ENCODE data around the gene LKAAEAR1.

Gene LKAAEAR1

GRCh38 chr20:64110411-64111068 is 26.3 kb upstream of the LKAAEAR1 start:
- DNase-seq: no peak

DNA sequence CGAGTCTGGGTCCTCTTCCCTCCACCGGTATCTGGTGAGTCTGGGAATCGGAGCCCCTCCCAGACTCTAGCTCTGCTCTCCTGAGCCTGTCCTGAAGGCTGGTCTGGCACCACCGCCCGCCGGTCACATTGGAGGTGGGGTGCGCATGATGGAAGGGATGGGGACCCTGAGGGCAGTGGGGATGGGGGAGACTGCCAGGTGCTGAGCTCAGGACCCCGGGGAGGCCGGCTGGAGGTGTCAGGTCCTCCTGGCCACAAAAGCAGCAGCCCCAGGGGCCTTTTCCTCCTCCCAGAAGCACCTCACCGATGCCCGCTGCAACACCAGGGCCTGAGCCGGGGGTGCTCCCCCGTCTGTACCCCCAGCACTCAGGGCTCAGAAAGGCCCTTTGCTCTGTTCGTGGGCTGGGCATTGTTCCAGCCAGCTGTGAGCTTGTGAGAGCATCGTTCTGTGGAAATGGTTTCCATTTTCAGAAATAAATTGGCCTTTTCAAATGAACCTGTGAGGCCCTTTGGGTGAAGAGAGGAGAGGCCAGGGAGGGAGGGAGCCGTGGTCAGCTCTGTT is 25.7 kb upstream of the LKAAEAR1 start:
- no peak for DNase-seq

DNA sequence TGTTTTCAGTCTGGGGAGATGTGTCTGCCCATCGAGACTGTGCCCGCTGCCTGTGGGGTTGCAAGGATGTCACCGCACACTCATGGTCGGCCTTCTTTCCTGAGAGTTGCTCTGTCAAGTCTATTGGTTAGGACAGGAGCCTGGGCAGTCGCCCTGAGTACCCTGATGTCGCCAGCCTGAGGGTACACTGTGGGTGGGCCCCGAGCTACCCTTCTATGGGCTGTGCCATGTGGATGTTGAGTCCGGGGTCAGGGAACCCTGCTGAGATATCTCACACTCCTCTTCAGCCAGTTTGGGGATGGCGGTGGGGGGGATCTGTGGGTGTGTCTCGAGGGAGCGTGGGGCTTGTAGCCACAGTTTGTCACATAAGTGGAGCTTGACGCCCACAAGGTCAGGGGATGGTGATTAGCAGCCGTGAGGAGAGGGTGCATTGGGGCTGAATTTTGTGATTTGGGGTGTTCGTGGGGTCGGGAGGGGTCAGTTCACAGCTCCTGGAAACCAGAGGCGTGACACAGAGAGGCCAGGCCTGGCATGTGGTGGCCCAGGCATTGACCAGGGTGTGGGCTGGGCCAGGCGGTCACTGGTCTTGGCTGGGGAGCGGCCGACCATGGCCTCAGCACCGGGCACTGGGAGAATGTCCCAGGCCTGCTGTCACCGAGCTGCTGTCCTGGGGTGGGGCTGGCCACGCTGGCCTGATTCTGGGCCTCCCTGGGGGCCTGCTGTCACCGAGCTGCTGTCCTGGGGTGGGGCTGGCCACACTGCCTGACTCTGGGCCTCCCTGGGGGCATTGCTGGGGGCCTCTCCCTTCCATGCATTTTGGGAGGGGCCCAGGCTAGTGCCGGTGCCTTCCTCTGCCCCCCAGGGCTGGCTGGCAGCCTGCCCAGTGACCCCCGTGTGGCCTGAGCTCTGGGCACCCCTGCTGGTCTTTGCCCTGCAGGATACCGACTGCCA is 24.8 kb upstream of the LKAAEAR1 start:
- DNase-seq: no peak

GRCh38 chr20:64107736-64108457 is 23.7 kb upstream of the LKAAEAR1 start:
- peak; percentile 74 to 86 (median 78) for DNase-seq

DNA sequence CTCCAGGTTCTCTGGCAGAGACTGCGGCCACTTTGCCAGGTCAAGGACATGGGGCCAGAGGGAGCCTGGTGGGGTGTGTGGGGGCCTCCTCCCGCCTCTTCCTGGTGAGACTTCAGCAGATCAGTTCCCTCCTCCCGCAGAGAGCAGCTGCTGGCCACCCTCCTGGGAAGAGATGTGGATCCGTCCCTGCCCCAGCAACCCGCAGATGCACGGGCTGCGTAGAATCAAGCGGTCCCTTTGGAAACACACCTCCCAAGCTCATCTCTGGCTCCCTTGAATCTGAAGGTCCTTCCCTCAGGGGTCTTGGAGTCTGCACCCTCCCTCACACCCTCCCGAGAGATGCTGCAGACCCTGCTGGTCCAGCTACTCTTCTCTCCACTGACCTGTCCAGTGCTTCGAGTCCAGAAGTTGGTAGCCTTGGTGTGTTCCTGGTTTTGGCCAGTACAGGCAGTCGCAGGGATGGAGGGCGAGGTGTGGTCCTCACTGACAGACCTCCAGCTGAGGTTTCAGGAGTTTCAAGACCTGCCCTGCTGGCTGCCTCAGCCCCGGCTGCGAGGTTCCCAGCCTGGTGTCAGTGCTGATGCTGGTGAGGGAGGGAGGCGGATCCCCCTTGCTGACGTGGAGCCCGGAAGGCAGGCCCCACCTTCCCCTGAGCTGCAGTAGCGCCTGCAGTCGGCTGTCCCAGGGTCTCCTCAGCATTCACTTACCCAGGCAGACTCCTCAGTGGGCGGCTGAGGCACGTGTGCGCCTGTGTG is 23.0 kb upstream of the LKAAEAR1 start, which contains the start of gene NPBWR2:
NPBWR2 (minus strand) TSS at position 585 of the 755 bp plus-strand sequence. CDS start 734 bp downstream, outside the sequence.
- peak in 3 of 4 experiments; percentile 18 to 52 (median 26) for DNase-seq

DNA sequence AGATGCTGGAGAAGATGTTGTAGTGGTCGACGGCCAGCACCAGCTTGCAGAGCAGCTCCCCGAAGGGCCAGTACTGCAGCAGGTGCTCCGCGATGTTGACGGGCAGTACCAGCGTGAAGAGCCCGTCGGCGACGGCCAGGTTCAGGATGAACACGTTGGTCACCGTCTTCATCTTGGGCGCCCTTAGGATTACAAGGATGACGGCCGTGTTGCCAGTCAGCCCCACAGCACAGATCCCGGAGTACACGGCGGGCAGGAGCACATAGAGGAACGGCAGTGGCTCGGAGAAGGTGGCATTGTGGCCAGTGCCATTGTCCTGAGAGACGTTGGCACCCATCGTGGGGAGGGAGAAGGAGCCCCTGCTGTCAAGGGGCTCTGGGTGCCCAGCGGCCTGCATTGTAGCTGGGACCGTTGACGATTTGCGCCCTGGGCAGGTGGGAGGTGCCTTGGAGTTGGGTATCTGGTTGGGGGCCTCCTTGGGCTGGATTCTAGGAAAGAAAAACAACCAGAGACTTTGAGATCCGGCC is 22.3 kb upstream of the LKAAEAR1 start:
- no peak for DNase-seq

DNA sequence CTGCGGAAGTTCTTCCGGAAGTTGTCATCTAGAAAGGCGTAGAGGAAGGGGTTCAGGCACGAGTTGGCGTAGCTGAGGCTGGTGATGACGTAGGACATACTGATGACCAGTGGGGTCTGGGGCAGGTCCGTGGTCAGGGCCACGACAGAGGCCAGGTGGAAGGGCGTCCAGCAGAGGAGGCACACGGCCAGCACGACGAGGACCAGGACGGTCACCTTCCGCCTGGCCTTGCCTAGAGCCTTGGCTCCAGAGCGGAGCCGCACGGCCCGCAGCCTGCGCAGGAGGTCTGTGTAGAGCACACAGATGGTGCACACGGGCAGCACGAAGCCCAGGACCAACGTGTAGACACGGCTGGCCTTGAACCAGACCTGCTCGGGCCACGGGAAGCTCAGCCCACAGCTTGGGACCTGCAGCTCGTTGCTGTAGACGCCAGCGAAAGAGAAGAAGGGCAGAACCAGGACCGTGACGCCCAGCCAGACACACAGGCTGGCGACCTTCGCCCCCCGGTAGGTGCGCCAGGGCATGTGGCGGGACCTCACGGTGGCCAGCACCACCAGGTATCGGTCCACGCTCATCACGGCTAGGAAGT is 21.7 kb upstream of the LKAAEAR1 start:
- DNase-seq: no peak

- DNase-seq: no peak
Observed at GRCh38 chr20:64104667-64105451, 20.7 kb upstream of the LKAAEAR1 start.

DNA sequence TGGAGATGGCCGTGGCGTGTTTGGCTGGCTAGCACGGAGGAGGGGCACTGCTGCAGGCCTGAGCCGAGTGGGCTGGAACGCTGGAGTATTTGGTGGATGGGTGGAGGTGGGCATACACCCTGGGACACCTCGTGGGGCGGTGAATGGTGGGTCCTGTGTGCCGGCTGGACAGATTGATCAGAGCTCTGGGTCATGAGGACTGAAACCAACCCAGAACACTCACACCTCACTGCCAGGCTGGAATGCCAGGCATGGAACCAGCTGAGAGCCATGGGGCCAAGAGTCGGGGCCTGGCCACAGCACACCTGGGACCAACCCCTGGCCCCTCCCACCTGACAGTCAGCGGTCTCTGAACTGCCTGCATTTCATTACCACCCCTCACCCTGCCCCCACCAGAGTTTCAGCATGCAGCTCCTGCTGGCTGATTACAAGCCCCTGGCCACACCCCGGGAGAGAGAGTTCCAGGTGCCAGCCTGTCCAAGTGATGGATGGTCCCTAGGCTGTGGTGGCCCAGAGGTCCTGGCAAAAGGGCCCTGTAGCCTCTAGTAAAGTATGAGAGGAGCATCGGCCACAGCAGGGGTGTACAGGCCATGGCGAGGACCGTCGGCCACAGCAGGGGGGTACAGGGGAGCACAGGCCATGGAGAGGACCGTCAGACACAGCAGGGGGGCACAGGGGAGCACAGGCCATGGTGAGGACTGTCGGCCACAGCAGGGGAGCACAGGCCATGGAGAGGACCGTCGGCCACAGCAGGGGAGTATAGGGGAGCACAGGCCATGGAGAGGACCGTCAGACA is 19.9 kb upstream of the LKAAEAR1 start:
- no peak for DNase-seq

GRCh38 chr20:64102647-64103354 is 18.6 kb upstream of the LKAAEAR1 start:
- DNase-seq: no peak

- DNase-seq: peak; percentile 52 to 83 (median 68)
Observed at GRCh38 chr20:64101731-64102621, 17.8 kb upstream of the LKAAEAR1 start.

- no peak for DNase-seq
Observed at GRCh38 chr20:64100946-64101688, 16.9 kb upstream of the LKAAEAR1 start.

DNA sequence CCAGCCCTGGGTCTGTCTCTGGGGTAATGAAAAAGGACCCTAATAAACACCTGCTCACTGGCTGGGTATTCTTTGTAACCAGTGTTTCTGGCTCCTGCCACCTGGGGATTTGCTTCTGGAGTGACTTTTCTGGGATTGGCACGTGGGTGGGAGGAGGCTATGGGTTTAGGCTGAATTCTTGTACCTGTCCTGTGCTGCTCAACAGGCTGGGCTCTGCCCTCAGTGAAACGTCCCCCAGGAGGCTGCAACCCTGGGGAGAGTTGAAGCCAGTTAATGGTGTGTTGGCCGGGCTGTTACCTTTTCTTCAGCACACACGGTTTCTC is 16.3 kb upstream of the LKAAEAR1 start:
- DNase-seq: no peak

DNA sequence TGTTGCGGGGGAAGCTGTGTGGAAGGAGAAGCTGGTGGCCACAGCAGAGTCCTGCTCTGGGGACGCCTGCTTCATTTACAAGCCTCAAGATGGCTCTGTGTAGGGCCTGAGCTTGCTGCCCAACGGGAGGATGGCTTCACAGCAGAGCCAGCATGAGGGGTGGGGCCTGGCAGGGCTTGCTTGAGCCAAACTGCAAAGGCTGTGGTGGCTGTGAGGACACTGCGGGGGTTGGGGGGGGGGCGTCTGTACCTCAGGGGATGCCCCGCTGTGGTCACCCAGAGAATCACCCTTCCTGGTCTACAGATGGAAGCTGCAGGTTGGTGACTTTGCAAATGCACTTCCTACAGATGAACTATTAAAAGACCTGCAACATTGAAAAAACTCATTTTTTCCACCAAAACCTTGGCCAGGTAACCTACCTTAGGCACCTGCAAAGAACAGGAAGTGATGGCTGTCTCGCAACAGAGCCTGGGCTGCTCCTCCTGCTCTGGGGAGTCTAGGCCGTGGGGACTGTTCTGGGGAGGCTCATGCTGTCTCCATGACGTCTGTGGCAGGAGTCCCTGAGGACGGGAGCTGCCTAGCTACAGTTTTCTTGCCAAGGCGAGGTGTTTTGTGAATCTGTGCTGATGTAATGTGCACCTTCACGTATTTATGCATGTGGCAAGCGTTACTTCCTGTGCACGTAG is 15.8 kb upstream of the LKAAEAR1 start:
- DNase-seq: no peak

GRCh38 chr20:64099086-64099786 is 15.0 kb upstream of the LKAAEAR1 start:
- DNase-seq: no peak

GRCh38 chr20:64098471-64099013 is 14.3 kb upstream of the LKAAEAR1 start:
- no peak for DNase-seq
